Measurements from ENCODE around the gene CHPT1. TPM values are rescaled to one million over a fixed set of nuclear protein-coding genes. Genes with fewer than 3 reads are reported as not detected.

The CHPT1 gene
- total RNA-seq, 3 donors from 2014 or later, result 86.7 to 98.2 (median 97.2) TPM

- ATAC-seq, result no peak
- H3K36me3 ChIP-seq (ENCODE audit: low read depth), result no peaks in the 10 kb centered on the region
- no peak for DNase-seq
- H3K9me3 ChIP-seq, result no peaks in the 10 kb centered on the region
- TF ChIP-seq, protein P1, sequence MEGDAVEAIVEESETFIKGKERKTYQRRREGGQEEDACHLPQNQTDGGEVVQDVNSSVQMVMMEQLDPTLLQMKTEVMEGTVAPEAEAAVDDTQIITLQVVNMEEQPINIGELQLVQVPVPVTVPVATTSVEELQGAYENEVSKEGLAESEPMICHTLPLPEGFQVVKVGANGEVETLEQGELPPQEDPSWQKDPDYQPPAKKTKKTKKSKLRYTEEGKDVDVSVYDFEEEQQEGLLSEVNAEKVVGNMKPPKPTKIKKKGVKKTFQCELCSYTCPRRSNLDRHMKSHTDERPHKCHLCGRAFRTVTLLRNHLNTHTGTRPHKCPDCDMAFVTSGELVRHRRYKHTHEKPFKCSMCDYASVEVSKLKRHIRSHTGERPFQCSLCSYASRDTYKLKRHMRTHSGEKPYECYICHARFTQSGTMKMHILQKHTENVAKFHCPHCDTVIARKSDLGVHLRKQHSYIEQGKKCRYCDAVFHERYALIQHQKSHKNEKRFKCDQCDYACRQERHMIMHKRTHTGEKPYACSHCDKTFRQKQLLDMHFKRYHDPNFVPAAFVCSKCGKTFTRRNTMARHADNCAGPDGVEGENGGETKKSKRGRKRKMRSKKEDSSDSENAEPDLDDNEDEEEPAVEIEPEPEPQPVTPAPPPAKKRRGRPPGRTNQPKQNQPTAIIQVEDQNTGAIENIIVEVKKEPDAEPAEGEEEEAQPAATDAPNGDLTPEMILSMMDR (IDR thresholded peaks at IDR 0.05), result no peak
- H3K4me3 ChIP-seq, result no peak overlapping the region
- H3K4me1 ChIP-seq (ENCODE audit: low read depth), result peaks cover 45% of the 10 kb centered on the region
- intact Hi-C loops (cut with DNase I, micrococcal nuclease), result no loop called here
These were observed 6.0 kb downstream of the CHPT1 start for GRCh38 chr12:101703487-101703886.

- H3K9me3 ChIP-seq, result no peaks in the 10 kb centered on the region
- H3K4me1 ChIP-seq (ENCODE audit: low read depth), result peaks cover 39% of the 10 kb centered on the region
- TF ChIP-seq, protein P1 (IDR thresholded peaks at IDR 0.05), result no peak
- ATAC-seq (no peak), DNase-seq (no peak)
- no peaks in the 10 kb centered on the region for H3K36me3 ChIP-seq (ENCODE audit: low read depth)
- H3K4me3 ChIP-seq, result no peak overlapping the region
- intact Hi-C loops (cut with DNase I, micrococcal nuclease), result no loop called here
These were observed 9.0 kb downstream of the CHPT1 start for GRCh38 chr12:101706403-101706802.

DNA sequence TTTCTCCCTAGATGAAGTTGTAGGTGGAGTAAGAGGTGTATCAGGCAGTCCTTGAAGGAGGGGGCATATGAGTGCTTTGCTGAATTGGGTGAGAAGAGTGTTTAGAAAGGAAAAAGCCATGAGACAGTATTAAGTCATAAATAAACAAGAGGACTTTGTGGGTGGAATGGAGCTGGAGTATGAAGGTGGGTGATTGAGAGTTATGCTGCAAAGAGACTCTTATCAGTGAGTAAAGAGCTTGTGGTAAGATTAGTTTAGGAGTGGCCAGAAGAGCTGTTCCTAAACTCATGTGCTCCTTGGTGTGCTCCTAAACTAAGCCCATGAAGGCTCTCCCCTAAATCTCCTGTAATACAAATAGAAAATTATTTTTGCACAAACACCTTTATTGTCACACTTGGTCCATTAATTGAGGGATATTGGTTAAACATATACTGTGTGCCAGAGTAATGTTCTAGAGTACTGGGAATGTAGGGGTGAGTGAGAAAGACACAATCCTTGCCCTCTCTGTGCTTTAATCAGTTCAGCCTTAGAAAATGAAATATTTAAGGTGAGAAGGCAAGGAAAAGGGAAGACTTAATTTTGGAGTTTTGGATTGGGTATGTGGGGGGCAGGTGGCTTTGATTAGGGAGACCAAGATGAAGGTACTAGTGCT is 9.8 kb downstream of the CHPT1 start:
- H3K9me3 ChIP-seq, result no peaks in the 10 kb centered on the region
- H3K4me3 ChIP-seq, result no peak overlapping the region
- ATAC-seq, result peak; percentile 61
- peaks cover 32% of the 10 kb centered on the region for H3K4me1 ChIP-seq (ENCODE audit: low read depth)
- intact Hi-C loops (cut with DNase I, micrococcal nuclease), result no loop called here
- TF ChIP-seq, protein P1 (IDR thresholded peaks at IDR 0.05), result no peak
- no peak for DNase-seq
- no peaks in the 10 kb centered on the region for H3K36me3 ChIP-seq (ENCODE audit: low read depth)

DNA sequence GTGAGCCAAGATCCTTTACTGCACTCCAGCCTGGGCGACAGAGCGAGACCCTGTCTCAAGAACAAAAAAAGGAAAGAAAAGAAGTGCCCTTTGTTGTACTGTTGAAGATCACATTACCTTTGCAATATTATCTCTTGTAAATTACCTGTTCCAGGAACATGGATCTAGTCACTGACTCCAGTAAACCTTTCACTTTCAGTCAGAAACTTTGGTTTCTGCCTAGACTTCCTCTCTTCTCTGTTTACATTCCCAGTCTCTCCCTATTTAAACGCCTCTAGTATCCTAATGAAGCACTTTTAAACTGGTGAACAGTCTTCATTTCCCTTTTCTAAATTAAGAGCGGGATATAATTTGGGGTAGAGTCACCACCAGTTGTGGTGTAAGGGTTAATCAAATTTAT is 12.8 kb downstream of the CHPT1 start:
- TF ChIP-seq, protein P1 (IDR thresholded peaks at IDR 0.05), result no peak
- Histone ChIP-seq H3K36me3 (ENCODE audit: low read depth) (no peaks in the 10 kb centered on the region), H3K4me3 (no peak overlapping the region), H3K9me3 (no peaks in the 10 kb centered on the region), H3K4me1 (ENCODE audit: low read depth) (peaks cover 42% of the 10 kb centered on the region)
- DNase-seq (no peak), ATAC-seq (peak; percentile 48)
- intact Hi-C loops (cut with DNase I, micrococcal nuclease), result no loop called here

DNA sequence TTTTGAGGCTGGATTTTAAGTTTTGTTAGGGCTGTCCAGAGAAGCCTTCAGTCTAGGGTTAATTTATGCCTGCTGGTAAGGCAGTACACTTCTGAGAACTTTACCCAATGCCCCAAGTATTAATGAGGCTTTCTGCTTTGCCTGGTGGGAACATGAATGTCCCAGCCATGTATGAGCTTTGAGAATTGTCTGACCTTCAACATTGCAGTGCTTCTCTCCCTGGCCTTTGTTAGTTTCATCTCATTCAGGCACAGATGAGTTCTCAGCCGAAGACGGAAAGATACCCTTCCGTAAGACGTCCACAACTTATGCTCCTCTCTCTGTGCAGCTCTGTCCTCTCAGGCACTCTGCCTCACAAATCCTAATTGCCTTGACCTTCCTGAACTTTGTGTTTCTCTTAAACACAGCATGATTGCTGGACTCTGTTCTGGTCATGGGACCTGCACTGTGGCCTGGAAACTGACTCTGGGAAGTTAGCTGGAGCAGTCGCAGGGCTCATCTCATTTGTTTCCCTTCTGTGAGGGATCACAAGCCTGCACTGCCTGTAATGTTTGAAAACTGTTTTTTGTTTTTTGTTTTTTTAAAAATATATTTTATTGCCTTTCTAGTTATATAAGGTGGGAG is 15.7 kb downstream of the CHPT1 start:
- ATAC-seq (peak; percentile 86), DNase-seq (peak in 2 of 3 donors; percentile 56 to 70)
- Histone ChIP-seq H3K9me3 (no peaks in the 10 kb centered on the region), H3K4me1 (ENCODE audit: low read depth) (peaks cover 25% of the 10 kb centered on the region), H3K36me3 (ENCODE audit: low read depth) (no peaks in the 10 kb centered on the region), H3K4me3 (no peak overlapping the region)
- TF ChIP-seq, protein P1 (IDR thresholded peaks at IDR 0.05), result no peak
- intact Hi-C loops (cut with DNase I, micrococcal nuclease), result no loop called here
